ENCODE measurements around the gene C9orf72. TPM values are rescaled to one million over a fixed set of nuclear protein-coding genes. Genes with fewer than 3 reads are reported as not detected.

C9orf72 gene
- total and polyA plus RNA-seq, 2 of the 13 experiments (the other 11 are each of a cell fraction or from before 2014, with no cell fraction given) = 3.1 to 5.9 TPM

GRCh38 chr9:27566118-27566517, 7.2 kb downstream of the C9orf72 start (continued):
- TF ChIP-seq CREM (IDR thresholded peaks at IDR 0.05) (peak; percentile 57; the same call in 1 of the 2 replicates), CREM (CRISPR knock-in tag; IDR thresholded peaks at IDR 0.05) (no peak), ZNF644 (CRISPR knock-in tag; IDR thresholded peaks at IDR 0.05; ENCODE audit: low read depth) (peak; percentile 80), TIGD3 (CRISPR knock-in tag; IDR thresholded peaks at IDR 0.05; ENCODE audit: borderline replicate concordance) (no peak), POGZ (CRISPR knock-in tag; IDR thresholded peaks at IDR 0.05) (no peak), EHMT2 (IDR thresholded peaks at IDR 0.05; ENCODE audit: borderline replicate concordance, low read depth, low read length) (peak; percentile 94; the same call in 1 of the 2 replicates), ZNF598 (CRISPR knock-in tag; IDR thresholded peaks at IDR 0.05; ENCODE audit: borderline replicate concordance) (no peak), NCOA2 (CRISPR knock-in tag; IDR thresholded peaks at IDR 0.05) (peak; percentile 66), NR2F6 (IDR thresholded peaks at IDR 0.05) (peak; percentile 68), NR2F6 (CRISPR knock-in tag; IDR thresholded peaks at IDR 0.05) (no peak), TCF7 (IDR thresholded peaks at IDR 0.05; ENCODE audit: low read depth) (peak; percentile 73), BCL3 (CRISPR knock-in tag; IDR thresholded peaks at IDR 0.05) (no peak), ZNF576 (CRISPR knock-in tag; IDR thresholded peaks at IDR 0.05) (no peak), RCOR2 (CRISPR knock-in tag; IDR thresholded peaks at IDR 0.05) (0 out of 2 replicates have a peak, but pooled peaks have one; percentile 37), HBP1 (CRISPR knock-in tag; IDR thresholded peaks at IDR 0.05; ENCODE audit: low read depth) (no peak), ZBTB43 (CRISPR knock-in tag; conservative IDR thresholded peaks at IDR 0.05) (no peak), ZNF580 (CRISPR knock-in tag; IDR thresholded peaks at IDR 0.05; ENCODE audit: borderline replicate concordance, low read depth) (no peak), ZNF530 (CRISPR knock-in tag; IDR thresholded peaks at IDR 0.05; ENCODE audit: low read depth) (no peak), RXRB (CRISPR knock-in tag; IDR thresholded peaks at IDR 0.05; ENCODE audit: borderline replicate concordance) (peak; percentile 74), REL (CRISPR knock-in tag; conservative IDR thresholded peaks at IDR 0.05) (no peak), SAP130 (CRISPR knock-in tag; IDR thresholded peaks at IDR 0.05; ENCODE audit: low read depth) (peak; percentile 33; the same call in 1 of the 2 replicates), IRX3 (CRISPR knock-in tag; IDR thresholded peaks at IDR 0.05; ENCODE audit: borderline replicate concordance, low read depth) (no peak)
- TF ChIP-seq, protein P1, sequence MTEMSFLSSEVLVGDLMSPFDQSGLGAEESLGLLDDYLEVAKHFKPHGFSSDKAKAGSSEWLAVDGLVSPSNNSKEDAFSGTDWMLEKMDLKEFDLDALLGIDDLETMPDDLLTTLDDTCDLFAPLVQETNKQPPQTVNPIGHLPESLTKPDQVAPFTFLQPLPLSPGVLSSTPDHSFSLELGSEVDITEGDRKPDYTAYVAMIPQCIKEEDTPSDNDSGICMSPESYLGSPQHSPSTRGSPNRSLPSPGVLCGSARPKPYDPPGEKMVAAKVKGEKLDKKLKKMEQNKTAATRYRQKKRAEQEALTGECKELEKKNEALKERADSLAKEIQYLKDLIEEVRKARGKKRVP (CRISPR knock-in tag; IDR thresholded peaks at IDR 0.05) = 0 out of 4 replicates have a peak, but pooled peaks of 1 of the 2 experiments have one; percentile 27

Measured in HepG2 (cell line).